ENCODE data around the gene WNT6.
"Not testable (repeated sequence)": the region's sequence is repeated elsewhere in the genome, so short reads cannot be mapped to it uniquely, and the experiment has no call there.

Gene WNT6

GRCh38 chr2:218830526-218831306 is 28.9 kb upstream of the WNT6 start:
- no peak for DNase-seq (ENCODE audit: low read depth in 2 of 2)

- no peak for DNase-seq (ENCODE audit: low read depth in 2 of 2)
Observed at GRCh38 chr2:218831378-218831990, 28.1 kb upstream of the WNT6 start, which contains the start of gene PRKAG3. Gene PRKAG3 (minus strand): TSS chr2:218831803.

- no peak for DNase-seq (ENCODE audit: low read depth in 2 of 2)
Observed at GRCh38 chr2:218832081-218832480, 27.5 kb upstream of the WNT6 start.

GRCh38 chr2:218832520-218832919 is 27.1 kb upstream of the WNT6 start:
- DNase-seq (ENCODE audit: low read depth in 2 of 2): no peak

GRCh38 chr2:218833023-218833609 is 26.5 kb upstream of the WNT6 start:
- DNase-seq (ENCODE audit: low read depth in 2 of 2): no peak

- no peak for DNase-seq (ENCODE audit: low read depth in 2 of 2)
Observed at GRCh38 chr2:218834685-218835084, 24.9 kb upstream of the WNT6 start.

GRCh38 chr2:218837495-218837894 is 22.1 kb upstream of the WNT6 start:
- DNase-seq (ENCODE audit: low read depth in 2 of 2): no peak

GRCh38 chr2:218839430-218839829 is 20.2 kb upstream of the WNT6 start:
- no peak for DNase-seq (ENCODE audit: low read depth in 2 of 2)

GRCh38 chr2:218839888-218840287 is 19.7 kb upstream of the WNT6 start:
- DNase-seq (ENCODE audit: low read depth in 2 of 2): no peak

GRCh38 chr2:218844334-218844733 is 15.3 kb upstream of the WNT6 start:
- not testable (repeated sequence) for DNase-seq (ENCODE audit: low read depth in 2 of 2)

GRCh38 chr2:218846963-218847362 is 12.6 kb upstream of the WNT6 start:
- DNase-seq (ENCODE audit: low read depth in 2 of 2): not testable (repeated sequence)

GRCh38 chr2:218849721-218850120 is 9.9 kb upstream of the WNT6 start:
- DNase-seq (ENCODE audit: low read depth in 2 of 2): no peak

GRCh38 chr2:218850796-218851195 is 8.8 kb upstream of the WNT6 start:
- DNase-seq (ENCODE audit: low read depth in 2 of 2): no peak

GRCh38 chr2:218851286-218851685 is 8.3 kb upstream of the WNT6 start:
- no peak for DNase-seq (ENCODE audit: low read depth in 2 of 2)

- peak; percentile 33 to 41 for DNase-seq (ENCODE audit: low read depth in 2 of 2)
Observed at GRCh38 chr2:218852911-218853667, 6.5 kb upstream of the WNT6 start.

GRCh38 chr2:218853766-218854165 is 5.8 kb upstream of the WNT6 start:
- DNase-seq (ENCODE audit: low read depth in 2 of 2): no peak

GRCh38 chr2:218854860-218855259 is 4.7 kb upstream of the WNT6 start:
- no peak for DNase-seq (ENCODE audit: low read depth in 2 of 2)

GRCh38 chr2:218855305-218856166 is 4.1 kb upstream of the WNT6 start:
- DNase-seq (ENCODE audit: low read depth in 2 of 2): no peak

GRCh38 chr2:218856167-218856895 is 3.3 kb upstream of the WNT6 start:
- no peak for DNase-seq (ENCODE audit: low read depth in 2 of 2)

- no peak for DNase-seq (ENCODE audit: low read depth in 2 of 2)
Observed at GRCh38 chr2:218856896-218857243, 2.7 kb upstream of the WNT6 start.
